DOHH2 (cell line): ENCODE results near the gene COL4A2.

ENCODE experiments used
- CTCF ChIP-seq: fragments of 200-600 bp; sonication (generic); IDR thresholded peaks from one replicate; pipeline ENCODE4 v1.5.1; 2014; ENCODE audit warnings: antibody characterized with exemption, mild to moderate bottlenecking, low read depth, low read length; ENCODE audit not compliant: poor library complexity, severe bottlenecking
- EZH2phosphoT487 ChIP-seq: fragments of 200-600 bp; sonication (generic); IDR thresholded peaks from 2 replicates; pipeline ENCODE4 v1.6.1; 2017; ENCODE audit warnings: borderline replicate concordance, mild to moderate bottlenecking, antibody characterized with exemption, low read length, moderate library complexity, mixed read lengths

- TF ChIP-seq CTCF (no peak), EZH2phosphoT487 (no peak)
Measured at GRCh38 chr13:110479215-110479545, 172.1 kb downstream of the COL4A2 start.
